GM18507 (cell line): ENCODE data around the gene PGM3.
"Not testable (repeated sequence)": the region's sequence is repeated elsewhere in the genome, so short reads cannot be mapped to it uniquely, and the experiment has no call there.

Experiments used
- DNase-seq: peaks from one replicate; pipeline ENCODE4 v3.0.0; 2011; ENCODE audit warnings: low read depth; ENCODE audit not compliant: insufficient read length; ENCODE audit errors: extremely low spot score
- FAIRE-seq: peaks from 2 replicates; lab custom pipeline; 2011; peaks lifted over from hg19 to GRCh38; lab: Jason Lieb, UNC

PGM3 gene

GRCh38 chr6:83192871-83193746, at the start of gene PGM3, which contains the start of gene RWDD2A:
PGM3 (minus strand) TSS chr6:83193265; CDS start chr6:83191012, 2,253 bp downstream.
RWDD2A (plus strand) TSS chr6:83193357; CDS start chr6:83194452, 1,095 bp downstream.
- FAIRE-seq (peak; percentile 96), DNase-seq (peak; percentile 96)

DNA sequence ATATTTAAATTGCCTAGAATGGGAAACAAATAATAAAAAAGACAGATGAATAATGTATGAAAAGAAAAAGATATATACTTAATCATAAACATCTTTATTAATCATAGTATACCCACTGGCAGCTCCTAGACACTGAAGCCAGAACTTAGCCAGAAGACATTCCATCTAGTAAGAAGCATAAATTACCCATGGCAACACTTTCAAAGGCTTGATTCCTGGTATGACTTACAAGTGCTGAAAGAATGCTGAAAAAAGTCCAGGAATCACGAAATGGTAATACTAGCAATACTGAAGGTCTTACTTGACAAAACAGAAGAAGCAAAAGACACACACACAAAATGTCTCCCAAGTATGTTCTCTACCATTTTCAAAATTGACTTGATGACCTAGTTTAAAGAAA, 38.1 kb upstream of the PGM3 start:
- FAIRE-seq (no peak), DNase-seq (no peak)

GRCh38 chr6:83226517-83226916, 33.5 kb upstream of the PGM3 start:
- DNase-seq, result no peak

DNA sequence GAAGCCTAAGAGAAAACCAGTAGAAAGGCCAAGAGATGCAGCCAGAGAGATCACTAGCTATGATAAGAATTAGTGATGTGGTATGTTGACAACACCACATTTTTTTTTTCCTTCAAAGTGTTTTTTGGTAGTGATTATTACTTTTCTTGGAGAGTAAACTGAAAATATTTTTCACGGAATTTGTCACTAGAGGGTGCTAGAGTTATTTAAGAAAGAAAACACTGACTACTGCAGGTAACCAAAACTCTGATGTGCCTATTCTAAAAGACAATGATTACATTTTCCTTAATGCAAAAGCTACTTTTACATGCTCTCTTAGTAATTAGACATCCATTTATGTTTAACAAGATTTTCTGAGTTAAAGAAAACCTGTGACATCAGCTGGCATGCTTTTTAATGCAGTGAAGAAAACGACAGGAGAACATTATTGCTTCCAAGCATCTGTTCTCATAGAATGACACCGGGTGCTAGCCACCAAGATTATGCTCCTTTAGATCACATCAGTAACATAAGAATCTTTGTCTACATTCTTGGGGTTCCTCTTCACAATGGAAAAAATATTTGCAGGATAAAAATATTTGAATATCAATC, 28.9 kb upstream of the PGM3 start:
- DNase-seq (no peak), FAIRE-seq (peak; percentile 63)

More at GRCh38 chr6:83226517-83226916, 33.5 kb upstream of the PGM3 start:
- no peak for FAIRE-seq

GRCh38 chr6:83221276-83221675, 28.2 kb upstream of the PGM3 start:
- DNase-seq (no peak), FAIRE-seq (no peak)

- DNase-seq (no peak), FAIRE-seq (no peak)
Observed at GRCh38 chr6:83220121-83220520, 27.1 kb upstream of the PGM3 start.

GRCh38 chr6:83218646-83219045, 25.6 kb upstream of the PGM3 start:
- DNase-seq (no peak), FAIRE-seq (no peak)

GRCh38 chr6:83216806-83217205, 23.7 kb upstream of the PGM3 start:
- DNase-seq (no peak), FAIRE-seq (no peak)

GRCh38 chr6:83215131-83216047, 22.3 kb upstream of the PGM3 start:
- DNase-seq (no peak), FAIRE-seq (peak; percentile 91)

DNA sequence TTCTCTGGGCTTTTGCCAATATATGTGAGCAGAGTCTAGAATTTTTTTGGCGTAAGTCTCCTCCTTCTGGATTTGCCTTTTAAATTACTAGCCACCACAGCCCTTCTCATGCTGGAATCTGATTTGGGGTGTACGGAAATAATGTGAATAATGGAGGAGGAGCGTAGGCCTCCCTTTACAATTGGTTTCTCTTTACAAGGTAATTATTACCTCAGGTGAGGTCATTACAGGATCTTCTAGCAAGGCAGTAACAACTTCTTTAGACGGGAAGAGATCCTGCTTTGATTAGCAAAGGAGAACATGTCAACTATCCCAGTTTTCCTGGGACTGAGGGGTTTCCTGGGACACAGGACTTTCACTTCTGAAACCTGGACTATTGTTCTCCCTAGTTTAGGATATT, 9.0 kb upstream of the PGM3 start:
- no peak for FAIRE-seq
- DNase-seq, result no peak

DNA sequence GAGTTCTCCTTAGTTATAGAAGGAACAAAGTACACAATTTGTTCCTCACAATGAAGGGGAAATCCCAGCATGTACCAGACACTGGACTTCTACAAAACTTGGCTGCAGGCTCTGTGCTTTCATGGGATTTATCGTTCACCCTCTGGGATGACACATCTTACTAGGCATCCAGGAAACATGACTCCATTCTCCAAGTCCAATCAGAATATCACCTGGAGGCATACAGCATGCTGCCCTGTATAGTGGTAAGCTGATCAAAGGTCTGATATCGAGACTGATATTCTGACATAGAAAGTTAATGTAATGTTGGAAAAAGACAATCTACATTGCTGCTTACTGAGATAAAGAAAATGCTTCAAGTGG, 6.8 kb upstream of the PGM3 start:
- FAIRE-seq, result no peak
- no peak for DNase-seq

GRCh38 chr6:83199173-83199862, 6.3 kb upstream of the PGM3 start:
- FAIRE-seq, result no peak
- no peak for DNase-seq

DNA sequence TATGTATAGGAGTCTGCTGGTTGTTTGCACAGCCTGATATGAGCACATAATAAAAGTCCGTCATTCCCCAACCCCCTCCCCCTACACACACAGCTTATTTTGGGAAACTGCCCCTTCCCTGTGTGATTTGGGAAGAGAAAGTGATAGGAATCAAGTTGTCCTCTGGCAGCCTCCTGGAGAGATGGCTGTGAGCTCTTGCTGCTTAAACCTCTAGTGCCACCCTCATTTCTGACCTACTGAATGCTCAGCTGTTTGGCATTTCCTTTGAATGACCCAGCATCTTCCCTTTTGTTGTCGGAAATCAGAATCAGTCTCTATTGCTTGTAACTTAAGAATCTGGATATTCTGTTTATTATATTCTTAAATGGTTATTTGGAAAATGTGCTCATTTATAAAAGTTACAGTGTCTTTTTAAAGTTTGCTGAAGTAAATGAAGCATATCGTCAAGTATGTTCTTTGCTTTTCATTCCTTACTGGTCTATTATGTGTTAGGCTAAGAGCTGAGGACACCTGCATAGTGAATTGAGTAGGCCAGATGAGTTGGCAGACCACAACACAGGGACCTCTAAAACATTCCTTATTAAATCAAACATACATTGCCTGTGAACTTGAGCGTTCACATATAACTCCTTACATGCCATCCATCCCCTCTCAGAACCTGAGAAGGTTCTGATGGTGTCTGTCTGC, 5.6 kb upstream of the PGM3 start:
- FAIRE-seq, result no peak

DNA sequence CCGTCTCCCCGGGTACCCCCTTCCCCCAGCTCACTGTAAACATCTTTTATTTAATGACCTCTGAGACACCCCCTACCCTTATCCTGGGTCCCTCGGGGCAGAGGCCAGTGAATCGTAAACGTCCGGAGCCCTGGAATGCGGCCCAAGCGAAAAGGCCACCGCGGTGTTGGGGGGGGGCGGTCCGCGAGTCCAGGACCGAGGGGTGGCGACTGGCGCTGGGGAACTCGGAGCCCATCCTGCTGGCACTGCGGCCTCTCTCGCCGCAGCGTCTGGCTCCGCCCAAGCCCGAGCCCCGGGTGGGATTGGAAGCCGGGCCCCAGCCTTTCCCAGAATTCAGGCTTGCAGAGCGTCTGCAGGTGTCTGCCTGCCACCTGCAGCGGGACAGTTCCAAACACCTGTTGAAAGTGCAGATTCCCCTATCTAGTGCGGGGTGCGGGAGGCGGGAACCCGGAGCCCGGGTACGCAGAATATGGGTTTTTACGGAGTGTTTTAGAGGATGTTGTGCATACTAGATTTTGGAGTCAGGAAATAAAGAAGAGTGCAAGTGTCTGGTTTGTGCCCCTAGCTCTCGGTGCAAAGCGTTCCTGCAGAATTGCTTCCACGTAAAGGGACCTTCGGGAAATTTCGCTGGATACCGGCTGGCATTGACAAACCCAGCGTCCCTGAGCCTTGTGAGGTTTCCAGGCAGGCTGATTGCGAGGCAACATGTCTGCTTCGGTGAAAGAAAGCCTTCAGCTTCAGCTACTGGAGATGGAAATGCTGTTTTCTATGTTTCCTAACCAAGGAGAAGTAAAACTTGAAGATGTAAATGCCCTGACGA, 892 bp upstream of the PGM3 start:
- FAIRE-seq (no peak), DNase-seq (no peak)

More for the DNA sequence above, 5.6 kb upstream of the PGM3 start:
- DNase-seq, result no peak

DNA sequence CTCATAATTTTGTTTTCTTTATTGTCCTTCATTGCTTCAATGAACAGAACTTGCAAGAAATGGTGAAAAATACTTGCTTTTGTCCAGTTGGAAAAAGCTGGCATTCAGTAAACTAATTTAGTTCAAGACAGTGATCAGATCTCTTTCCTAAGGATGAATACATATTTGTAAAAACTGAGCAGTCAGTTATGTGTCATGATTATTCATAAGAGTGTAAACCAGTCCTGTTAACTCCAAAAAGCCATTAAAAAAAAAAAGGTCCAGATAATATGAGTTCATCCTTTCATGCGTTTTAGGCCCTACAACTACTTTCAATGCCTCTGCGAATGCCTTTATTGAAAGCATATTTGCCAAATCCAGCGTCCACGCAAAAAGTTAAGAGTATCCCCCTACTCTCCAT, 609 bp downstream of the PGM3 start:
- no peak for FAIRE-seq
- no peak for DNase-seq

DNA sequence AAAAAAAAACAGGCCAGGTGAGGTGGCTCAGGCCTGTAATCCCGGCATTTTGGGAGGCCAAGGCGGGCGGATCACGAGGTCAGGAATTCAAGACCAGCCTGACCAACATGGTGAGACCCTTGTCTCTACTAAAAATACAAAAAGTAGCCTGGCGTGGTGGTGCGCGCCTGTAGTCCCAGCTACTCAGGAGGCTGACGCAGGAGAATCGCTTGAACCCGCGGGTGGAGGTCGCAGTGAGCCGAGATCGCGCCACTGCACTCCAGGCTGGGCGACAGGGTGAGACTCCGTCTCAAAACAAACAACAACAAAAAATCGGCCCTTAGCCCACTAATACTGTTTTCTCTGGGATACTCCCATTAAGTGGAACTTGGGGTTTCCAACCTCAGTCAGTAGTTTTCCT, 1.1 kb downstream of the PGM3 start:
- DNase-seq, FAIRE-seq: not testable (repeated sequence)

DNA sequence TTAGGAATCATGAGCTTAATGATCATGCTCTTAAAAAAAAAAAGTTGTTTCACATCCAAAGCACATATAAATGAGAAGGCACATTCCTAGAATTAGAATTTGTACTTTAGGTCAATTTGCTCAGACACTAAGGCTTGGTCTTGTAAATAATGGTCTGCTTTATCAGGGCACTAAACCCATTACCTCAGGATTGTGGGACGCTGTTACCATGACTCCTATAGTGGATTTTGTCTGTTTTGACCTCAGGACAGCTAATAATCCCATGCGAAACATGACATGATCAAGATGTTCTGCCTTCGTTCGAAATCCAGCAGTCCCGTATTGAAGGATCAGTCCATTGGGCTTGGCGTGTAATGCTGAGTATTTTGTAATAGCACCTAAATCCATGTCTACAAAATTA, 2.4 kb downstream of the PGM3 start:
- FAIRE-seq, result no peak
- no peak for DNase-seq

- FAIRE-seq, result no peak
Observed at GRCh38 chr6:83188501-83188900, 4.6 kb downstream of the PGM3 start.

More at GRCh38 chr6:83188501-83188900, 4.6 kb downstream of the PGM3 start:
- DNase-seq, result no peak
